HepG2 (cell line): ENCODE results near the gene PHTF2. TPM values are rescaled to one million over a fixed set of nuclear protein-coding genes. Genes with fewer than 3 reads are reported as not detected.
A peak's percentile ranks its signal among the peaks of the same experiment; 100 is the strongest.
"Not testable (repeated sequence)": the region's sequence is repeated elsewhere in the genome, so short reads cannot be mapped to it uniquely, and the experiment has no call there.

Experiments
- ATAC-seq: fragments of 200-7000 bp; cut with Tn5 transposase; 3 replicates; pipeline ENCODE4 v1.9.1; 2020; ENCODE audit warnings: mild to moderate bottlenecking, moderate library complexity
- BruUV-seq: library from RNA; stranded (reverse); fragments of 400-500 nt; replicated peaks from 2 replicates; lab custom pipeline; 2021; lab: Mats Ljungman, UMichigan
- CTCF ChIA-PET: fragments of 300-600 bp; formaldehyde crosslinking; extraction: SDS; loops from one replicate; lab custom pipeline; 2021; ENCODE audit warnings: low total read pairs, inconsistent platforms, low intra/inter-chr PET ratio; lab: Yijun Ruan, JAX
- POLR2A ChIA-PET: fragments of 350-600 bp; sonication (Branson Sonifier 250); formaldehyde crosslinking; loops from one replicate; lab custom pipeline; 2020; ENCODE audit warnings: antibody characterized with exemption, inconsistent platforms; lab: Yijun Ruan, JAX
- DNase-seq: peaks from one replicate; pipeline ENCODE4 v3.0.0-alpha.2; 2015; ENCODE audit warnings: low spot score
- FAIRE-seq: peaks from 3 replicates; lab custom pipeline; 2011; peaks lifted over from hg19 to GRCh38; lab: Jason Lieb, UNC
- H2AFZ ChIP-seq: one replicate; pipeline ENCODE4 v1.6.1; 2011; ENCODE audit warnings: low read length, inconsistent platforms
- H3K27ac ChIP-seq: fragments of 300-600 bp; 3 replicates; pipeline ENCODE4 v1.8.0; 2011; ENCODE audit warnings: mixed run types, mild to moderate bottlenecking, mixed read lengths, low read length, inconsistent platforms; ENCODE audit not compliant: insufficient read depth; ENCODE audit errors: extremely low read length
- H3K27me3 ChIP-seq, 2 experiments: fragments of 200-600 bp in 1 of 2; 2 replicates in 1 of 2; 3 replicates in 1 of 2; pipeline versions ENCODE4 v1.6.0 to v1.8.0; 2011; ENCODE audit warnings: low read length in 2 of 2, mild to moderate bottlenecking in 2 of 2, moderate library complexity in 2 of 2, inconsistent platforms in 1 of 2; ENCODE audit not compliant: insufficient read depth in 2 of 2, control insufficient read depth in 1 of 2
- H3K36me3 ChIP-seq, 2 experiments: fragments of 200-600 bp in 1 of 2; replicated peaks in 1 of 2; 2 replicates in 1 of 2; 3 replicates in 1 of 2; pipeline versions ENCODE4 v1.5.1 to v1.8.0; 2011; ENCODE audit warnings: low read length in 2 of 2, inconsistent platforms in 1 of 2; ENCODE audit not compliant: insufficient read depth in 2 of 2, control insufficient read depth in 1 of 2
- H3K4me1 ChIP-seq: 2 replicates; pipeline ENCODE4 v1.5.1; 2012; ENCODE audit warnings: low read length, inconsistent platforms; ENCODE audit not compliant: insufficient read depth
- H3K4me2 ChIP-seq: 2 replicates; pipeline ENCODE4 v1.6.0; 2011; ENCODE audit warnings: low read depth, low read length, inconsistent platforms
- H3K4me3 ChIP-seq, 3 experiments: fragments of 200-600 bp in 1 of 3; sonication (generic), shearing (Covaris generic) in 1 of 3; replicated peaks in 1 of 3; 2 replicates each; pipeline ENCODE4 v1.5.1; 2011 to 2016; ENCODE audit warnings: low read length in 3 of 3, inconsistent platforms in 2 of 3, low read depth in 2 of 3, mild to moderate bottlenecking in 2 of 3, control low read depth in 1 of 3, mixed read lengths in 1 of 3; ENCODE audit not compliant: insufficient read depth in 1 of 3
- H3K79me2 ChIP-seq: one replicate; pipeline ENCODE4 v1.6.1; 2011; ENCODE audit warnings: low read length, inconsistent platforms; ENCODE audit not compliant: insufficient read depth
- H3K9ac ChIP-seq: 2 replicates; pipeline ENCODE4 v1.6.0; 2011; ENCODE audit warnings: mild to moderate bottlenecking, low read depth, low read length, inconsistent platforms; ENCODE audit not compliant: insufficient read depth
- H3K9me3 ChIP-seq: 2 replicates; pipeline ENCODE4 v1.5.1; 2012; ENCODE audit warnings: mild to moderate bottlenecking, low read length
- H4K20me1 ChIP-seq: 2 replicates; pipeline ENCODE4 v1.6.0; 2011; ENCODE audit warnings: inconsistent platforms, mild to moderate bottlenecking, low read length, moderate library complexity; ENCODE audit not compliant: insufficient read depth
- MAFK ChIP-seq, 2 experiments: IDR thresholded peaks in 1 of 2; conservative IDR thresholded peaks in 1 of 2; 2 replicates each; pipeline ENCODE4 v1.6.1; 2011; ENCODE audit warnings: improper control_type of control experiment in 2 of 2, low read length in 2 of 2
- WGBS: methylation state at CpG from one replicate; pipeline ENCODE4 v1.1.6; 2017; ENCODE audit warnings: low lambda C conversion rate; 5-methylcytosine and 5-hydroxymethylcytosine counted together
- in situ Hi-C: cut with HindIII; loops from 2 replicates; pipeline ENCODE4 v1.10.0; 2017; ENCODE audit warnings: low pct_unique_long_range_greater_than_20kb; ENCODE audit not compliant: extremely low pct_ligation_motif_present
- intact Hi-C: fragments of 100-400 bp; cut with micrococcal nuclease; formaldehyde crosslinking; loops from one replicate; pipeline ENCODE4 v1.10.0; 2022; ENCODE audit not compliant: unreplicated experiment
- polyA plus RNA-seq, 8 experiments: library from polyadenylated mRNA; depleted of rRNA in 3 of 8; stranded (reverse) in 7 of 8; unstranded in 1 of 8; fragments of >200 nt; fragmentation: Illumina TruSeq in 4 of 8; extraction: Trizol in 4 of 8; gene quantifications; 2 replicates each; pipeline versions ENCODE4 v1.2.1 to v1.2.3, GENCODE V29; 2011 to 2016; ENCODE audit warnings: low read depth in 4 of 8, missing spikeins in 1 of 8, mixed read lengths in 1 of 8; ENCODE audit not compliant: insufficient read depth in 1 of 8
- total RNA-seq, 5 experiments: library from RNA; depleted of rRNA; stranded (reverse); fragments of >200 nt; fragmentation: Illumina TruSeq; extraction: Trizol; gene quantifications; 2 replicates each; pipeline ENCODE4 v1.2.3, GENCODE V29; 2016; ENCODE audit warnings: low read depth in 1 of 5
- TF ChIP-seq, protein P1 (sequence below): sonication (generic); formaldehyde crosslinking; IDR thresholded peaks from 2 replicates; pipeline ENCODE4 v1.4.0; 2020; ENCODE audit warnings: mild to moderate bottlenecking, low read depth, missing genetic modification reagents
- TF ChIP-seq, protein P2 (sequence below): sonication (generic); formaldehyde crosslinking; IDR thresholded peaks from 2 replicates; pipeline ENCODE4 v1.4.0; 2020; ENCODE audit warnings: missing genetic modification reagents
- TF ChIP-seq, protein P3 (sequence below): sonication (generic); formaldehyde crosslinking; IDR thresholded peaks from one replicate; pipeline ENCODE4 v1.5.1; 2020; ENCODE audit warnings: mild to moderate bottlenecking, missing genetic modification reagents; ENCODE audit errors: not compliant biosample characterization

Gene PHTF2
- total and polyA plus RNA-seq, 2 of the 13 experiments (the other 11 are each of a cell fraction or from before 2014, with no cell fraction given), result 7.4 to 10.2 TPM

DNA sequence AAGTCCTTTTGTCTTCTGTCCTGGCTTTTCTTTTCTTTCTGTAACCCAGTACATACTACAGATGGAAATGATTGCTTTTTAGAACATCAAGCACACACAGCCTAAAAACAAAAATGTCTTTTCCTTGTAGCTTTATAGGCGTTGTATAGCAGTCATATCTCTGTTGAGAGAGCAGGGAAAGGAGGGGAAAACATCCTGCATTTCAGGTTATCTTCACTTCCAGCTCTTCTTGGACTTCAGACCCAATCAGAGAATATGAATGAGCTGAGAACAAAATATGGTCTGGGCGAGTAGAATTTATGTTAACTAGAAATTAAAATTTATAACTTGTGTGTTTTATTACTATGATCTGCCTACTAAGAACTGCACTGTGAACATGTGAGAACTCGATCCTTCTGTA is 15.0 kb upstream of the PHTF2 start (continued):
- TF ChIP-seq, protein P1, sequence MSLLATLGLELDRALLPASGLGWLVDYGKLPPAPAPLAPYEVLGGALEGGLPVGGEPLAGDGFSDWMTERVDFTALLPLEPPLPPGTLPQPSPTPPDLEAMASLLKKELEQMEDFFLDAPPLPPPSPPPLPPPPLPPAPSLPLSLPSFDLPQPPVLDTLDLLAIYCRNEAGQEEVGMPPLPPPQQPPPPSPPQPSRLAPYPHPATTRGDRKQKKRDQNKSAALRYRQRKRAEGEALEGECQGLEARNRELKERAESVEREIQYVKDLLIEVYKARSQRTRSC (CRISPR knock-in tag), result no peak

DNA sequence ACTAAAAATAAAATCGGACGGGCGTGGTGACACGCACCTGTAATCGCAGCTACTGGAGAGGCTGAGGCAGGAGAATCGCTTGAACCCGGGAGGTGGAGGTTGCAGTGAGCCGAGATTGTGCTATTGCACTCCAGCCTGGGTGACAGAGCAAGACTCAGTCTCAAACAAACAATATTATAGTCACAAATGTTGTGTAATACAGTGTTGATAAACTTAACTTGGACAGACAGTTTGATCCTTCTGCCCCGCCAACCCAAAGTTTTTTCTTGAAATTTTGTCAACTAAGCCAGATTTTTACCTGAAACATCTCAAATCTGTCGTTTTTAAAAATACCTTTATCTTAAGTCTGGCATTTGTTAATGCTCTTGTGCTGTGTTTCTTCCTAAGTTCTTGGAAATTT is 14.1 kb upstream of the PHTF2 start:
- H3K27me3 ChIP-seq, DNase-seq, BruUV-seq, CTCF ChIA-PET, ATAC-seq, intact Hi-C loops, H3K79me2 ChIP-seq, FAIRE-seq, H2AFZ ChIP-seq, H3K4me2 ChIP-seq, H4K20me1 ChIP-seq, in situ Hi-C loops, H3K9ac ChIP-seq, H3K4me3 ChIP-seq, POLR2A ChIA-PET, H3K27ac ChIP-seq: not testable (repeated sequence)
- 0 out of 4 replicates have a peak, but pooled peaks of 1 of the 2 experiments have one; percentile 9 for TF ChIP-seq MAFK (conservative IDR thresholded peaks at IDR 0.05 in 1 of 2, IDR thresholded peaks at IDR 0.05 in 1 of 2; ENCODE audit: low read length in 2 of 2)
- Histone ChIP-seq H3K36me3 (peaks cover 0 to 12% of the 10 kb centered on the region in 2 experiments; a peak in 2 of 5 replicates), H3K9me3 (peaks cover 12% of the 10 kb centered on the region), H3K4me1 (peaks cover 14% of the 10 kb centered on the region)
- WGBS, result 94% methylated on average over 10 of the region's 10 CpGs

DNA sequence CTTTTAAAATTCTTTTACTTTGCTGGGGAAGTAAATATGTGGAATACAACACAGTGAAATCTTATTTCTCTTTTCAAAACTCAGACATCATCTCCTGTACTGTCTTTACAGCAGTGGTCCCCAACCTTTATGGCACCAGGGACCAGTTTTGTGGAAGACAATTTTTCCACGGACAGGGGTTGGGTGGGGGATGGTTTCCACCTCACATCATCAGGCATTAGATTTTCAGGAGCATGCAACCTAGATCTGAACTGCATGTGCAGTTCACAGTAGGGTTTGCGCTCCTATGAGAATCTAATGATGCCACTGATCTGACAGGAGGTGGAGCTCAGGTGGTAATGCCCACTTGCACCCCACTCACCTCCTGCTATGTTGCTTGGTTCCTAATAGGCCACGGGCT is 12.6 kb upstream of the PHTF2 start:
- DNase-seq (no peak), ATAC-seq (no peak), FAIRE-seq (no peak)
- CTCF ChIA-PET, result no interaction called here
- no peak overlapping the region for H2AFZ ChIP-seq
- H3K27me3 ChIP-seq, result no peaks in the 10 kb centered on the region
- peaks cover 12% of the 10 kb centered on the region for H3K9me3 ChIP-seq
- H3K4me3 ChIP-seq, result no peak overlapping the region
- in situ Hi-C loops (no loop called here), intact Hi-C loops (no loop called here)
- POLR2A ChIA-PET, result no interaction called here
- no peak overlapping the region for H3K4me2 ChIP-seq
- no peak overlapping the region for H3K27ac ChIP-seq
- no TSS peak for BruUV-seq
- H3K4me1 ChIP-seq, result peaks cover 14% of the 10 kb centered on the region
- no peaks in the 10 kb centered on the region for H3K79me2 ChIP-seq
- no peaks in the 10 kb centered on the region for H4K20me1 ChIP-seq
- 98% methylated on average over 2 of the region's 3 CpGs for WGBS
- H3K36me3 ChIP-seq, result peaks cover 0 to 3% of the 10 kb centered on the region in 2 experiments; a peak in 2 of 5 replicates
- H3K9ac ChIP-seq, result no peak overlapping the region
- TF ChIP-seq, protein P2, sequence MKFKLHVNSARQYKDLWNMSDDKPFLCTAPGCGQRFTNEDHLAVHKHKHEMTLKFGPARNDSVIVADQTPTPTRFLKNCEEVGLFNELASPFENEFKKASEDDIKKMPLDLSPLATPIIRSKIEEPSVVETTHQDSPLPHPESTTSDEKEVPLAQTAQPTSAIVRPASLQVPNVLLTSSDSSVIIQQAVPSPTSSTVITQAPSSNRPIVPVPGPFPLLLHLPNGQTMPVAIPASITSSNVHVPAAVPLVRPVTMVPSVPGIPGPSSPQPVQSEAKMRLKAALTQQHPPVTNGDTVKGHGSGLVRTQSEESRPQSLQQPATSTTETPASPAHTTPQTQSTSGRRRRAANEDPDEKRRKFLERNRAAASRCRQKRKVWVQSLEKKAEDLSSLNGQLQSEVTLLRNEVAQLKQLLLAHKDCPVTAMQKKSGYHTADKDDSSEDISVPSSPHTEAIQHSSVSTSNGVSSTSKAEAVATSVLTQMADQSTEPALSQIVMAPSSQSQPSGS (CRISPR knock-in tag), result no peak
- TF ChIP-seq, protein P3, sequence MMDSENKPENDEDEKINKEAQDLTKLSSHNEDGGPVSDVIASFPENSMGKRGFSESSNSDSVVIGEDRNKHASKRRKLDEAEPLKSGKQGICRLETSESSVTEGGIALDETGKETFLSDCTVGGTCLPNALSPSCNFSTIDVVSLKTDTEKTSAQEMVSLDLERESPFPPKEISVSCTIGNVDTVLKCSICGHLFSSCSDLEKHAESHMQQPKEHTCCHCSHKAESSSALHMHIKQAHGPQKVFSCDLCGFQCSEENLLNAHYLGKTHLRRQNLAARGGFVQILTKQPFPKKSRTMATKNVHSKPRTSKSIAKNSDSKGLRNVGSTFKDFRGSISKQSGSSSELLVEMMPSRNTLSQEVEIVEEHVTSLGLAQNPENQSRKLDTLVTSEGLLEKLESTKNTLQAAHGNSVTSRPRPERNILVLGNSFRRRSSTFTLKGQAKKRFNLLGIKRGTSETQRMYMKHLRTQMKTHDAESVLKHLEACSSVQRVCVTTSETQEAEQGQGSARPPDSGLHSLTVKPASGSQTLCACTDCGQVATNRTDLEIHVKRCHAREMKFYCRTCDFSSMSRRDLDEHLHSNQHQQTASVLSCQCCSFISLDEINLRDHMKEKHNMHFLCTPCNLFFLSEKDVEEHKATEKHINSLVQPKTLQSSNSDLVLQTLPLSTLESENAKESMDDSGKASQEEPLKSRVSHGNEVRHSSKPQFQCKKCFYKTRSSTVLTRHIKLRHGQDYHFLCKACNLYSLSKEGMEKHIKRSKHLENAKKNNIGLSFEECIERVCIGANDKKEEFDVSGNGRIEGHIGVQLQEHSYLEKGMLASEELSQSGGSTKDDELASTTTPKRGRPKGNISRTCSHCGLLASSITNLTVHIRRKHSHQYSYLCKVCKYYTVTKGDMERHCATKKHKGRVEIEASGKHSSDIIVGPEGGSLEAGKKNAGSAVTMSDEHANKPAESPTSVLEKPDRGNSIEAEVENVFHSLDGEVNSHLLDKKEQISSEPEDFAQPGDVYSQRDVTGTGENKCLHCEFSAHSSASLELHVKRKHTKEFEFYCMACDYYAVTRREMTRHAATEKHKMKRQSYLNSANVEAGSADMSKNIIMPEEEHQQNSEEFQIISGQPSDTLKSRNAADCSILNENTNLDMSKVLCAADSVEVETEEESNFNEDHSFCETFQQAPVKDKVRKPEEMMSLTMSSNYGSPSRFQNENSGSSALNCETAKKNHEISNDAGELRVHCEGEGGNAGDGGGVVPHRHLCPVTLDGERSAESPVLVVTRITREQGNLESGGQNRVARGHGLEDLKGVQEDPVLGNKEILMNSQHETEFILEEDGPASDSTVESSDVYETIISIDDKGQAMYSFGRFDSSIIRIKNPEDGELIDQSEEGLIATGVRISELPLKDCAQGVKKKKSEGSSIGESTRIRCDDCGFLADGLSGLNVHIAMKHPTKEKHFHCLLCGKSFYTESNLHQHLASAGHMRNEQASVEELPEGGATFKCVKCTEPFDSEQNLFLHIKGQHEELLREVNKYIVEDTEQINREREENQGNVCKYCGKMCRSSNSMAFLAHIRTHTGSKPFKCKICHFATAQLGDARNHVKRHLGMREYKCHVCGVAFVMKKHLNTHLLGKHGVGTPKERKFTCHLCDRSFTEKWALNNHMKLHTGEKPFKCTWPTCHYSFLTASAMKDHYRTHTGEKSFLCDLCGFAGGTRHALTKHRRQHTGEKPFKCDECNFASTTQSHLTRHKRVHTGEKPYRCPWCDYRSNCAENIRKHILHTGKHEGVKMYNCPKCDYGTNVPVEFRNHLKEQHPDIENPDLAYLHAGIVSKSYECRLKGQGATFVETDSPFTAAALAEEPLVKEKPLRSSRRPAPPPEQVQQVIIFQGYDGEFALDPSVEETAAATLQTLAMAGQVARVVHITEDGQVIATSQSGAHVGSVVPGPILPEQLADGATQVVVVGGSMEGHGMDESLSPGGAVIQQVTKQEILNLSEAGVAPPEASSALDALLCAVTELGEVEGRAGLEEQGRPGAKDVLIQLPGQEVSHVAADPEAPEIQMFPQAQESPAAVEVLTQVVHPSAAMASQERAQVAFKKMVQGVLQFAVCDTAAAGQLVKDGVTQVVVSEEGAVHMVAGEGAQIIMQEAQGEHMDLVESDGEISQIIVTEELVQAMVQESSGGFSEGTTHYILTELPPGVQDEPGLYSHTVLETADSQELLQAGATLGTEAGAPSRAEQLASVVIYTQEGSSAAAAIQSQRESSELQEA, result no peak
